ENCODE data around the gene TBC1D22A.

The TBC1D22A gene

DNA sequence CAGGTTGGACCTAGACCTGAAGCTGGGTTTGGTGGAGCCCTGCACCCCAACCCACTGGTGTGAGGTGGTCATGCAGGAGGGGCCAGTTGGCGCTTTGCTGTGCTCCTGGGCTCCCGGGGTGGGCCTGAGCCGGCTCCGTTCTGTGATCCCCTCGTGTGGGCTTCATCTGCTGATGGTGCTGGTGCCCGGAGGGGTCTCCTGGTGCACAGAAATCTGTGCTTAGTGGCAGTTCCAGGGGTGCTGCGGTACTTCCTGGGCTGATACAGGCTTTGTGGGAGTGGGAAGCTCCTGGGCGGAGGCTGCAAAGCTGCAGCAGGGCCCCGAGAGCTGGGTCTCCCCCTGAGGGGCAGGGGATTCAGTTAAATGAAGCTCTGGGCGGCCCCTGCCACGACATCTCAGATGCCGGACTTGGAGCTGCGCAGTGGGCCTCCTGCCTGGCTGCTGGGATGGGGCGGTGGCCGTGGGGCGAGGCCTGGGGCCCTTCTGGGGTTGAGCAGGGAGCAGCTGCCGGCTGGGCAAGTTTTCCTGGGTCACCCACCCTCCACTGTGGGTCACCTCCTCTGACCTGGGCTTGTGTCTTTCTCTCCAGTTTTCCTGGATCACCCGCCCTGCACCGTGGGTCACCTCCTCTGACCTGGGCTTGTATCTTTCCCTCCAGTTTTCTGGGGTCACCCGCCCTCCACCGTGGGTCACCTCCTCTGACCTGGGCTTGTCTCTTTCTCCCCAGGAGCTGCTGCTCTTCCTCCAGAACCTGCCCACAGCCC, 410.5 kb downstream of the TBC1D22A start:
- no peak for DNase-seq (ENCODE audit: extremely low spot score)
- CTCF ChIA-PET = no interaction called here
- POLR2A ChIA-PET = no interaction called here
- TF ChIP-seq, protein P1, sequence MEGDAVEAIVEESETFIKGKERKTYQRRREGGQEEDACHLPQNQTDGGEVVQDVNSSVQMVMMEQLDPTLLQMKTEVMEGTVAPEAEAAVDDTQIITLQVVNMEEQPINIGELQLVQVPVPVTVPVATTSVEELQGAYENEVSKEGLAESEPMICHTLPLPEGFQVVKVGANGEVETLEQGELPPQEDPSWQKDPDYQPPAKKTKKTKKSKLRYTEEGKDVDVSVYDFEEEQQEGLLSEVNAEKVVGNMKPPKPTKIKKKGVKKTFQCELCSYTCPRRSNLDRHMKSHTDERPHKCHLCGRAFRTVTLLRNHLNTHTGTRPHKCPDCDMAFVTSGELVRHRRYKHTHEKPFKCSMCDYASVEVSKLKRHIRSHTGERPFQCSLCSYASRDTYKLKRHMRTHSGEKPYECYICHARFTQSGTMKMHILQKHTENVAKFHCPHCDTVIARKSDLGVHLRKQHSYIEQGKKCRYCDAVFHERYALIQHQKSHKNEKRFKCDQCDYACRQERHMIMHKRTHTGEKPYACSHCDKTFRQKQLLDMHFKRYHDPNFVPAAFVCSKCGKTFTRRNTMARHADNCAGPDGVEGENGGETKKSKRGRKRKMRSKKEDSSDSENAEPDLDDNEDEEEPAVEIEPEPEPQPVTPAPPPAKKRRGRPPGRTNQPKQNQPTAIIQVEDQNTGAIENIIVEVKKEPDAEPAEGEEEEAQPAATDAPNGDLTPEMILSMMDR (IDR thresholded peaks at IDR 0.05; ENCODE audit: control extremely low read depth, extremely low read depth, low read depth, missing control alignments) = no peak

DNA sequence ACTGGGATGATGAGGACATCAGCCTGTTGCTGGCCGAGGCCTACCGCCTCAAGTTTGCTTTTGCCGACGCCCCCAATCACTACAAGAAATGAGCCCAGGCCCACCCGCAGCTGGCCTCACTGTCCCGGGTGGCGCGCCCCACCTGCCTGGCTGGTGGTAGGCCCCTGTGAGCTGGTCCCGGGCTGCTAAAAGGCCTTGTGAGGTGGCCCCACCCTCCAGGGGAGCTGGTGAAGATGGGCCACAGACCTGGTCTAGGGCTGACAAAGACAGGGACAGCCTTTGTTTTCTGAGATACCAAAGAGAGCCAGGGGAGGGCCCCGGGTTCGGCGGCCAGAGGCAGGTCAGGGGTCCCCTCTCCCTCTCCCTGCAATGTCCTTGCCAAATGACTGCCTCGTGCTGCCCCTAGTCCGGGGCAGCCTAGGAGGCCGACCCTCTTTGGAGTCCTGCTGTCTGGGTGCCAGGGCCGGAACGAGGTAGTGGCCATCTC, 411.1 kb downstream of the TBC1D22A start:
- ChIA-PET POLR2A (no interaction called here), CTCF (no interaction called here)
- no peak for DNase-seq (ENCODE audit: extremely low spot score)
- TF ChIP-seq, protein P1 (IDR thresholded peaks at IDR 0.05; ENCODE audit: control extremely low read depth, extremely low read depth, low read depth, missing control alignments) = no peak

DNA sequence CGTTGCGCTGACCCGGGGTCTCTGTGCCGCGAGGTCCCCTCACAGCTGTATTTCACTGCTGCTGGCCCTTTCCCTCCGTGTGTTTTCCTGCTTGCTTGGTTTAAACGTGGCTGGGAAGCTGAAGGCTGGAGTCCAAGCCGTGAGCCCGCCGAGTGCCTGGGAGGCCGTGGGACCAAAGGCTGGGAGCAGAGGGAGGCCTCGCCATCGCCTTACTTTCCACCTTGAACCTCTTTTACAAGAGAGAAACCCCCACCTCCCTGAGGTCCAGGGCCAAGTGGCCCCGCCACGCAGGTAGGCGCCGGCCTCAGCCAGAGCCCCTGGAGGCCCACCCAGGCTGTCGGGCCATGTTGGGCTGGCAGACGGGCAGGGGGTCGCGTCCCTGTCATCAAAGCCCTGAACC, 411.6 kb downstream of the TBC1D22A start:
- DNase-seq (ENCODE audit: extremely low spot score) = no peak
- TF ChIP-seq, protein P1 (IDR thresholded peaks at IDR 0.05; ENCODE audit: control extremely low read depth, extremely low read depth, low read depth, missing control alignments) = no peak
- CTCF ChIA-PET = no interaction called here
- POLR2A ChIA-PET = no interaction called here

- ChIA-PET CTCF (no interaction called here), POLR2A (no interaction called here)
- TF ChIP-seq, protein P1 (IDR thresholded peaks at IDR 0.05; ENCODE audit: control extremely low read depth, extremely low read depth, low read depth, missing control alignments) = no peak
- no peak for DNase-seq (ENCODE audit: extremely low spot score)
These were observed 412.2 kb downstream of the TBC1D22A start for GRCh38 chr22:47174671-47175112.

- no peak for DNase-seq (ENCODE audit: extremely low spot score)
- ChIA-PET CTCF (no interaction called here), POLR2A (no interaction called here)
- TF ChIP-seq, protein P1 (IDR thresholded peaks at IDR 0.05; ENCODE audit: control extremely low read depth, extremely low read depth, low read depth, missing control alignments) = no peak
These were observed 412.9 kb downstream of the TBC1D22A start for GRCh38 chr22:47175151-47176025.

DNA sequence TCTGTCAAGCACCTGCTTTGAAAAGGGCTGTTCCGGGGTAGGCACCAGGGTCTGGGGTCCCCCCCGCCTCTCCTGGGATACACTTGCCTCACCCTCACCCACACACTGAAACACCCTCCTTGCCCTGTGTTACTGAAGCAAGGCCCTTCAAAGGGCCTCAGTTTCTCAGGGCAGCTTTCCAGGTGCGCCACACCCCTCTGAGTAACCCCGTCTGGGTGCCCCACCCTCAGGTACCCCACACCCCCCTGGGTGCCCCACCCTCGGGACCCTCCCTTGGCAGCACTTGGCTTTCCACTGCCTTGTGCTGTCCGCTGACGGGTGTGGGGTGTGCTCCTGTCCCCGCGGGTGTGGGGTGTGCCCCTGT, 413.6 kb downstream of the TBC1D22A start:
- TF ChIP-seq, protein P1 (IDR thresholded peaks at IDR 0.05; ENCODE audit: control extremely low read depth, extremely low read depth, low read depth, missing control alignments) = no peak
- CTCF ChIA-PET = no interaction called here
- no peak for DNase-seq (ENCODE audit: extremely low spot score)
- POLR2A ChIA-PET = no interaction called here
